ENCODE measurements around the gene ZNF580.

The ZNF580 gene

GRCh38 chr19:55647732-55648584 is 7.2 kb downstream of the ZNF580 start, which contains the start of gene CCDC106:
TSS of gene CCDC106 (plus strand) at chr19:55648212. CDS start at chr19:55649047, 835 bp downstream.
- peak; percentile 43 for DNase-seq

DNA sequence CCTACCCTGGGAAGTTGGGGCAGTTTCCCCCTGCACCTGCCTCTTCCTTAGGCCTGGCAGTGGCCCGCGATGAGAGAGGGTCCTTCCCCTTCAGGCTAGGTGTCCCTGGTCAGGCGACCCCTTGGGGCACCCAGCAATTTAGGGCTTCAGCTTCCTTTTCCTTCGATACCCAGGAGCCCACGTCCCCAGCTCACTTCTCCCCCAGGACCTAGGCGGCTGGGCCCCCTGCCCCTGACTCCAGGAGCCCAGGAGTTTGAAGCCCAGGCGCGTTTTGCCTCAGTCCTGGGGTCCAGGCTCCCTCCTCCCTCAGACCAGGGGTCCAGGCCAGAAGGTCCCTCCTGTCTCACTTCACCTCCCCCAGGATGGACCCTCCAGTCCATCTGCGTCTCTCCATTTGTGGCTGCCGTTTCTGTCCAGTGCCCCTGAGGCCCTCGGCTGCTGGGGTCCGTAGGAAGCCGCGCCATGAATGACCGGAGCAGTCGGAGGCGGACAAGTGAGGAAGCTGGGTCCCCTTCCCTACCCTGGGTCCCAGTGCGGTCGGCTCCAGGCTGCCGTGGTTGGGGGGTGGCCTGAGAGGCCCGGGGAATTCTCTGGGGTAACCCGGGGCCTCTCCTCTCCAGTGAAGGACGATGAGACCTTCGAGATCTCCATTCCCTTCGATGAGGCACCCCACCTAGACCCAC is 7.9 kb downstream of the ZNF580 start:
- no peak for DNase-seq

DNA sequence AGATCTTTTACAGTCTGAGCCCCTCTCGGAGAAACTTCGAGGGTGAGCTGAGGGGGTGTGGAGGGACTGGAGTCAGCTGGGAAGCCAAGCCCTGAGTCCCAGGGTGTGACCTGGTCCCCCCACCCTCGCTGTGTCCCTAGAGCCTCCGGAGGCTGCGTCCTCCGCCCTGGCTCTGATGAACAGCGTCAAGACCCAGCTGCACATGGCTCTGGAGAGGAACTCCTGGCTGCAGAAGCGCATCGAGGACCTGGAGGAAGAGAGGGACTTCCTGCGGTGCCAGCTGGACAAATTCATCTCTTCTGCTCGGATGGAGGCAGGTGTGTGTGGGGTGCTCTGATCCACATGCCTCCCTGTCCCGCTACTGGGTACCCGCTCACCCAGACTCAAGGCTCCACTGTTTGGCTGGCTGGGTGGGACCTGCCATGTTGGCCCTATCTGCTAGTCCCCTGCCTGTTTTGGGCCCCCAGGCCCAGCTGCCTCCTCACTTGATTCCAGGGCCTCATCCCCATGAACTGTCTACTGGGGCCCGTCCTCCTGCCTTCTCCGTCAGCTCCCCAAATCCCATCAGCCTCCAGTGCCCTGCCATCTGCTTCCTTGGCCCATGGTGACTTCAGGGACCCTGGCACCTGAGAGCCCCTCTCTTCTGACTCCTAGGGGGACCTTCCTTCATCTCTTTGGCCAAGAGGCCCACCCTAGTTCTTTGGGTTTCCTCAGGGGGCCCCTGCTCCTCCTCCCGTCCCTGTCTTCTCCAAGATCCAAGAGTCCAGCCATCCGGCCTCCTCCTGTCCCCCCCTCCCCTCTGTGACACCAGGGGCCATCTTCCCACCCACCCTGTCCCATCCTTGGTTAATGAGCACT is 8.7 kb downstream of the ZNF580 start:
- DNase-seq: no peak

DNA sequence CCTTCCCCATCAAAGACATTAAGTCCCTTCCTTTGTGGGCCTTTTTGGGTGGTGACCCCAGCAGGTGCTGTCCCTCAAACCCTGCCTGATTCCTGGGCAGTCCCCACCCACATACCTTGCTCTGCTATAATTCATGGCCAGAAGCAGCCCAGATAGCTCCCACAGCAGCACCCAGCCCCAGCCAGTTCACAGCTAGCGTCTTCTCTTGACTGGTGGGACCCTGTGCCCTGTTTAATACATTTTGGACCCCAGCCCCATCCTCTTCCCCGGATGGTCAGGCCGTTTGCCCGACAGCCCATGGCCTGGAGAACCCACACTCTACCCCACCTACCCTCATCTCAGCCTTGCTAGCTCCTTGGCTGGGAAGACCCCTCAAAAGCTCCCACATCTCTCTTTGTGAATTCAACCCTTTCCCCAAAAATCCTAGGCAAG is 9.3 kb downstream of the ZNF580 start:
- no peak for DNase-seq

DNA sequence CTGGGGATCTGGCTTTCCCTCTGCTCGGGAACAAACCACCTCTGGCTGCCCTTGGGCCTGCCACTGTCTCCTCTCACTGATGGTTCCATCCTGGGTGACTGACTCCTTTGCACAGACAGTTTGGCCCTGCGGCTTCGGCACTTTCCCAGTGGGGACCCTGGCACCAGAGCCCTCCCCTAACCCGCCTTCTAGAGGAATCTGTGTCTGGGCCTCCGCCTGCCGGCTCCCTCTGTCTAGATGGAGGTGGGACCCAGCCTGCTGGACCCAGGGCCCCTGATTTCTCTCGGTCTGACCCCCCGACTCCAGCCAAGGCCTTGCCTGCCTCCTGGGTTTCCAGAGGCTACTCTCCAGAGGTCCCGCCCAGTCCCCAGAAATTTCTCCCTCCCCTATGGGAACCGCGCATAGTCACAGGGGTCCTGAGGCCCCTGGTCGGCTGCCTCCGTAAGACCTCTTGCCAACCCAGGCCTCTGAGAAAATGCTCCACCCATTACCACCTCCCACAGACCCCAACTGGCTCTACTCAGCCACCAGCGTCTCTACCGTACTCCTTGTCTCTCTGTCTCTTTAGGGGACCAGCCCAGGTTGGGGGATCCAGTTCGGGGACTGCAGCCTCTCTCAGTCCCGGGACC is 9.9 kb downstream of the ZNF580 start:
- no peak for DNase-seq

DNA sequence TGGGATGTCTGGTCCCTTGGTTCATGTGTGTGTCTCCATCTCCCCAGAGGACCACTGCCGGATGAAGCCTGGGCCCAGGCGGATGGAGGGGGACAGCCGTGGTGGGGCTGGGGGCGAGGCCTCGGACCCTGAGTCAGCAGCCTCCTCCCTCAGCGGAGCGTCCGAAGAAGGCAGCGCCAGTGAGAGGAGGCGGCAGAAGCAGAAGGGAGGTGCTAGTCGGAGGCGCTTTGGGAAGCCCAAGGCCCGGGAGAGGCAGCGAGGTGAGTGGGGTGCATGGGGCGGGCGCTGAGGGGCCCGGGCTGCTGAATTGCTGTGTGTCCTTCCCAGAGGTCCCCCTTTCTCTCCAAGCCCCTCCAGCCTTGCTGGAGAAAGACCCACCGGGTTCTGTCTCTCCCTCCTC is 10.4 kb downstream of the ZNF580 start:
- no peak for DNase-seq

- DNase-seq: no peak
These were observed 11.7 kb downstream of the ZNF580 start for GRCh38 chr19:55652311-55653128.

GRCh38 chr19:55653651-55654322 is 13.0 kb downstream of the ZNF580 start:
- peak; percentile 99 for DNase-seq

DNA sequence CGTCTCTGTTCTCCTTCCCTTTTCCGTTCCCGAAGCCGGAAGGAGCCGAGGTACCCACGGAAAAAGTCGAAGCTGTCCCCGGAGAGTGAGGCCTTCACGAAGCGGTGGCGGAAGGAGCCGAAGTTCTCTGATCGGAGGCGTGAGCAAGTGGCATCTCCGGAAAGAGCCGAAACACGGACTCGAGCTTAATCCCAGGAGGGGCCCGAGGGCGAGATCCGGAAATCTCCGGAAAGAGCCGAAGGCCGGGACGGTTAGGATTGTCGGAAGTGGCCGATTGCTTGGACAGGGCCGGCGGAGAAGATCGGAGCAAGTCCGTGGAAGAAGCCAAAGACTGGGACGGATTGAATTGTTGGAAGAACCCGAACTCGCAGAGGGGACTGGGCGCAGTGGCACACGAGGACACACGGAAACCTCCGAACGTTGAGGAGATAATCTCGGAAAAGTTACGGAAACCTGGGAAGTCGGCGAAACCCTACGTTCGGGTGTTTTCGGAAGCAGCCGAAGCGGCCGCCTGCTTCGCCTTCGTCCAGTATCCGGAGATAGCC is 13.6 kb downstream of the ZNF580 start:
- peak; percentile 99 for DNase-seq

DNA sequence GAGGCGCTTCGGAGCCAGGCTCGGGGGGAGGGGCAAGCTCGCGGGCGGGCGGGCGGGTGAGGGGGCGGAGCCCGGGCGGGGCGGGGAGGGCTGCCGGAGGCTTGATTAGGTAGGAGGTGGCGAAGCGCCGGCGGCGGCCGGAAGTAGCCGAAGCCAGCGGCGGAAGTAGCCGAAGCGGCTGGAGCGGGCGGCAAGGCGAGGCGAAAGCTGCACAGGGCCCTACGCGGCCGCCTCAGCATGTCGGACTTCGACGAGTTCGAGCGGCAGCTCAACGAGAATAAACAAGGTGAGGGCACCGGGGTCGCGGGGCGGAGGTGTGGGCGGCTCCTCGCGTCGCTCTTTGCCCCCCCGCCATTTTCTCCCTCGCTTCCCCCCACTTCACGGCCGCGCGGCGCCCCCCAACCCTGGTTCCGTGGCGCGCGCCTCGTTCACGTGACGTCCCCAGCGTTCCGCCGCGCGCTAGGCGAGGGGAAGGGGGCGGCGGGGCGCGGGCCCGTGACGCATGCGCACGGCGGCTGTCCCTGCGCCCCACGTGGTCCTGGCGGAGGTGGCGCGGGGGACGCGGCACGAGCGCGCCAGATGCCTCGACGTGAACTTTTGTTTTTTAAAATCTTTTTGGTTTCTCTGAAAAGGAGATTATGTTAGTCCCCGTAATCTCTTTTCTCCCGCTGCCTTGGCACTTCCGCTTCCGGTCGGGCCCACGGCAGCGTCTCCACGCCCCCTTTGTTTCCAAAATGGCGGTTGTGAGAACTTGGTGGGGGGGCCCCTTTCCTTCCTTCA is 14.3 kb downstream of the ZNF580 start, which contains the start of gene U2AF2:
Gene U2AF2, plus strand, starts transcription at position 168 of the 780 bp plus-strand sequence. Its CDS starts 70 bp downstream, at position 238.
- peak; percentile 97 for DNase-seq

- no peak for DNase-seq
These were observed 14.8 kb downstream of the ZNF580 start for GRCh38 chr19:55655648-55656040.

DNA sequence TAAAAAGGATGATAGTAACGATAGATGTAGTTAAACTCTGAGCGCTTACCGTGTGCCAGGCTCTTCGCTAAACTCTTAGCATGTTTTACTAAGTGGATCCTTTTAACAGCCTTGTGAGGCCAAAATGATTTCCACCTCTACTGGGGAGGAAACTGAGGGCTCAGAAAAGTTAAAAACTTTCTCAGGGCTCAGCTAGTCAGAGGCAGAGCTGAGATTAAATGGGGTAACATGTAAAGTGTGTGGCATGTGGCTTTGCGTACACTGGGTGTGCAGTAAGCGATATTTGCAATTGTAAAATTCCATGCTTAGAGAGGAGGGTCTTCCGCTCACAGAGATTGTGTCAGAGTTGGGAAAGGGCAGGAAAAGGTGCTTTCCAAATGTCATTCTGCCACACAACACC is 15.8 kb downstream of the ZNF580 start:
- DNase-seq: no peak

DNA sequence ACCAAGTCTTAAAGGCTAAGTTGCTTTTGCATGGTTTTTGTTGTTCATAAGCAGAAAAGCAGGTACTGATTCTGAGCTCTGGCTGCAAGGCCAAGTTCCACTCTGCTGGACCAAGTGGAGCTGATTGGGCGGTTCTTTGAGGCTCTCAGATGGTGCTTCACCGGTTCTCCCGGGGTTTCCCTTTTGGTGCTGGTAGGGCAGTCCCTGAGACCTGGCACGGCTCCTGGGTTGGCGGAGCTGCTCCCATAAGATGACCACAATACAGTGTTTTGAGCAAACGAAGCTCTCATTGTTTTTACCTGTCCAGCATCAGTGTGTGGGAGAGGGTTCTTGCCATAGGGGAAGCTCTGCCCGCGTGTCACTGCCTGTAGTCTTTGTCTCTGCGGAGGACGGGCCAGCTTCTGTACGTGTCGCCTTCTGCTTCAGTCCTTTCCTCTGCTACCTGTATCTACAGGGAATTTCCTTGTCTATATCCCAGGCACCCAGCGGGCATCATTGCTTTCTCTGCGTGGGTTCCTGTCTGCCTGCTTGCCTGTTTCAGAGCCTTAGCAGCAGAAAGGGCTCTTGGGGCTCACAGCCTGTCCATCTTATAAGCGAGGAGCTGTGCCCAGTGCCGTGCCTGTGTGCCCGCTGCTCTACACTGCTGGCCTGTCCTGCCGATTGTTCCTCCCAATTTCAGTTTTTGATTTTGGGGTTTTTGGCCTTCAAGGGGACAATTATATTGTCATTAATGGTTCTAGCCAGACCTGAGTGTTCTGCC is 16.4 kb downstream of the ZNF580 start:
- DNase-seq: no peak

DNA sequence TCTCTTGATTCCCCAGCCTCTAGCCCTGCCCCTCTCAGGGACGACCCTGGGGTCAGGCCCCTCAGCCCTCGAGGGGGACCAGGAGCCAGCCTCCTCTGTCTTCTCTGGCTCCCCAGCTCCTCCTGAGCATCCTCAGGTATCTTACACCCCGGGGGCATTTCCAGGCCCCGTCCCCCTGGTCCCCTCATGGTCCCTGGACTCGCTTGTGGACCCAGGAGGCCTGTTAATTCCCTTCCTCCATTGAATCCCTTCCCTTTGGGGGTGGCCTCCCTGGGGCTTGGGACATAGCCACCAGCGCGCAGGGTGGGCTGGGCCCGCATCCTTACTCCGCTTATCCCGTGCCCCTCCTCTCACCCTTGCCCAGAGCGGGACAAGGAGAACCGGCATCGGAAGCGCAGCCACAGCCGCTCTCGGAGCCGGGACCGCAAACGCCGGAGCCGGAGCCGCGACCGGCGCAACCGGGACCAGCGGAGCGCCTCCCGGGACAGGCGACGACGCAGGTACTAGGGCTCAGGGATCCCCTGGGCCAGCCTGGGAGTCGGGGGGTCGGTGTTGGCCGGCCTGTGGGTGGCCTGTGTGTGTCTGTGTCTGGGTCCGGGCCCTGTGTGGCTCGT is 18.2 kb downstream of the ZNF580 start:
- DNase-seq: no peak

DNA sequence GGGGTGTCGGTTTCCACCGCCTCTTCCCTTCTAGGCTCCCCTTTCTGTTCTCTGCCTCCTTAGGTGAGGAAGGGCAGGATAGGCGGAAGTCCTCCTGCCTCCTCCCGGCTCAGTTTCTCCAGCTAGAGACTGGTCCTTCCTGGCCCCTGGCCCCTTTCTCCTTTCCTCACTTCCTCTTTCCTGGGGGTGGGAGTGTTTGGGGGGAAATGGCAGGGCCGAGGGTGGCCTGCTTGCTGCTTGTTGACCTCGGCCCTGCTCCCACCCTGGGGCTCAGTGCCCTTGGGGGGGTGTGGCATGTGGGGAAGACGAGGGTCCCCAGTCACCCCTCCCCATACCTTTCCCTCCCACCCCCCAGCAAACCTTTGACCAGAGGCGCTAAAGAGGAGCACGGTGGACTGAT is 19.0 kb downstream of the ZNF580 start:
- DNase-seq: no peak

DNA sequence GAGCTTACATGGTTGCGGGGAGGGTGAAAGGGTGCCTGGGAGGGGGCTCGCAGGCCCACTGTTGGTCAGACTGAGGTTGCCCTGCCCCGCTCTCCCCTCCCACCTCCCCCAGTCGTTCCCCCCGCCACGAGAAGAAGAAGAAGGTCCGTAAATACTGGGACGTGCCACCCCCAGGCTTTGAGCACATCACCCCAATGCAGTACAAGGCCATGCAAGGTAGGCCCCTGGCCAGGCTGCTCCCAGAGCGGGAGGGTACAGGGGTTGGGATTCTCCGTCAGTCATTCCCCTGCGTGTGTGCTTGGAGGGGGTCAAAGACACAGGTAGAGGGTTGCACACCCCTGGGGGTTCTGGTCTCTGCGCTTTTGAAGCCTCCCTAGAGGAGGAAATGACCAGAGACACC is 19.6 kb downstream of the ZNF580 start:
- no peak for DNase-seq

GRCh38 chr19:55660991-55661390 is 20.2 kb downstream of the ZNF580 start:
- DNase-seq: no peak

DNA sequence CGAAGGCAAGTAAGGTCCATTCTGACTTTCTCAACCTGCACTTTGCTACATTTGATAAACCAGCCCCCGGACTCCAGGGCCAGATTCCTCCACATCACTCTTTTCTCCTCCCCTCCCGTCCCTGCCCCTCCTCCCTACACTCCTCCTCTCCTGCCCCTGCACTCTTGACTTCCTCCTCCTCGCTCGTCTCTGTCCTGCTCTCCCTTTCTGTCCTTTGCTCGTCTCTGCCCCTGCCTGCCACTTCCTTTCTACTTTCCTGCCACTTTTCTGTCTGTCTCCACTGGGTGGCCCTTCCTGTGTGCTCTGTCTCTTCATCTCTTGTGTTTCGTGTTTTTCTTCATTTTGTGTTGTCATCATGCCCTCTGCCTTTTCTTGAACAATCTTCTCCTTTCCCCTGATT is 21.0 kb downstream of the ZNF580 start:
- no peak for DNase-seq
